ENCODE results near the gene SAP30BP. TPM values are rescaled to one million over a fixed set of nuclear protein-coding genes. Genes with fewer than 3 reads are reported as not detected.
A peak's percentile ranks its signal among the peaks of the same experiment; 100 is the strongest.

Gene SAP30BP
- polyA plus RNA-seq, 3 donors from 2014 or later: 71.5 to 94.2 (median 80.1) TPM

DNA sequence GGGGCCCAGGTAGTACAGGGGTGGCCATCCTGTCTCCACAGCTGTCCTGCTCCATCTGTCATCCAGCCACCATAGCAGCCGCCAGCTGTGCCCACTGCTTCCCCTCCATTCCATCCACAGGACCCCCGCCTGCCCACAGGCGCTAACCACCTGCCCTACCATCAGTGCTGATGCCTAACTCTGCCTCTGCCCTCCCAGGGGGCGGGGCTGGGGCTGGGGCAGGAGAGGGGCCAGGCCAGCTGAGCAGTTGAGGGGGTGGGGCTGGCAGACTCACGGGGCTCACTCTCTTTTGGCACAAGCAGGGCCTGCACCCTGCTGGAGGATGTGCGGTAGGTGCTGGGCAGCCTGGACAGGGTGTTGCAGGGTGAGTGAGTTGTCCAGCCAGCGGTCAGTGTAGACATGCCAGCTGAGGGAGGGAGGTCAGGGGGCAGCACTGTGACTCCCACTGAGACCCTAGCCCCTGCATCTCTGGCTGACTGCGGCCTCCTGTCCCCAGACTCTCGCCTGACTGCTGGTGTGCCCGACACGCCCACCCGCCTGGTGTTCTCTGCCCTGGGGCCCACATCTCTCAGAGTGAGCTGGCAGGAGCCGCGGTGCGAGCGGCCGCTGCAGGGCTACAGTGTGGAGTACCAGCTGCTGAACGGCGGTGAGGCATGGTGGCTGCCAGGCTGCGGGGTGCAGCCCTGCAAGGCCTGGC, 88.2 kb downstream of the SAP30BP start:
- H3K36me3 Mint-ChIP-seq: no peaks in the 10 kb centered on the region
- peaks cover 0 to 3% (median 1%) of the 10 kb centered on the region in 3 donors for H3K27me3 Mint-ChIP-seq (ENCODE audit: low read depth in 3 of 3)
- H3K9me3 Mint-ChIP-seq: no peaks in the 10 kb centered on the region
- H3K27ac Mint-ChIP-seq: peak overlapping the region in 1 of 6 donors; percentile 68
- H3K4me3 Mint-ChIP-seq: peak overlapping the region in 1 of 5 donors; percentile 82
- DNase-seq: no peak
- peaks cover 6 to 9% of the 10 kb centered on the region in 2 donors for H3K4me1 Mint-ChIP-seq

DNA sequence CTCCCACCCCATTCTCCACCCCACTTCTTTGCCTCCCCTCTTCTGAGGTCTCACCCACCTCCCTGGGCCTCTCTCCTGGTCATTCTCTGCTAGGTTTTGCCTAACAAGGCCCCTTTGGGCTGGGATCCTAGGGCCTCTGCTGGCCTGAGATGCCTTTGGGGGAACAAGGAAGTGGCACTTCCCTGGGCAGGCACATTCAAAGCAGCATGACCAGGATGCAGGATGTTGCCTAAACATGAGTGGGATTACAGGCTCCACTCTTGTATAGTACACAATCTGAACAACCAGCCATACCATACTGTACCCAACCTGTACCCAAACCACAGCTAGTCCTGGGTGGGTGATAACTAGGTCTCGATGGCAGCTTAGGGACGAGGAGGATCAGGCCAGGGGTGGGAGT, 88.9 kb downstream of the SAP30BP start:
- Mint-ChIP-seq H3K27ac (no peak overlapping the region), H3K4me3 (peak overlapping the region in 1 of 5 donors; percentile 4), H3K4me1 (peaks cover 6 to 9% of the 10 kb centered on the region in 2 donors), H3K27me3 (ENCODE audit: low read depth in 3 of 3) (peaks cover 0 to 3% (median 1%) of the 10 kb centered on the region in 3 donors), H3K9me3 (no peaks in the 10 kb centered on the region), H3K36me3 (no peaks in the 10 kb centered on the region)
- DNase-seq: no peak

DNA sequence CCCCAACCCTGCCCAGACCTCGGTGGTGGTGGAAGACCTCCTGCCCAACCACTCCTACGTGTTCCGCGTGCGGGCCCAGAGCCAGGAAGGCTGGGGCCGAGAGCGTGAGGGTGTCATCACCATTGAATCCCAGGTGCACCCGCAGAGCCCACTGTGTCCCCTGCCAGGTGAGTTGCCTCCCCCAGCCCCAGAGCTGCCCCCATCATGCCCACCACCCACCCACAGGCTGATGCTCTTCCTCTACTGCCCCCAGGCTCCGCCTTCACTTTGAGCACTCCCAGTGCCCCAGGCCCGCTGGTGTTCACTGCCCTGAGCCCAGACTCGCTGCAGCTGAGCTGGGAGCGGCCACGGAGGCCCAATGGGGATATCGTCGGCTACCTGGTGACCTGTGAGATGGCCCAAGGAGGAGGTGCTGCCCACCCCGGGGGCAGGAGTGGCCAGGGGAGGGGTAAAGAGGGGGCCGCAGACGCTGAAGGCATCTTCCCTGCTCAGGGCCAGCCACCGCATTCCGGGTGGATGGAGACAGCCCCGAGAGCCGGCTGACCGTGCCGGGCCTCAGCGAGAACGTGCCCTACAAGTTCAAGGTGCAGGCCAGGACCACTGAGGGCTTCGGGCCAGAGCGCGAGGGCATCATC, 89.4 kb downstream of the SAP30BP start:
- H3K4me3 Mint-ChIP-seq: no peak overlapping the region

DNA sequence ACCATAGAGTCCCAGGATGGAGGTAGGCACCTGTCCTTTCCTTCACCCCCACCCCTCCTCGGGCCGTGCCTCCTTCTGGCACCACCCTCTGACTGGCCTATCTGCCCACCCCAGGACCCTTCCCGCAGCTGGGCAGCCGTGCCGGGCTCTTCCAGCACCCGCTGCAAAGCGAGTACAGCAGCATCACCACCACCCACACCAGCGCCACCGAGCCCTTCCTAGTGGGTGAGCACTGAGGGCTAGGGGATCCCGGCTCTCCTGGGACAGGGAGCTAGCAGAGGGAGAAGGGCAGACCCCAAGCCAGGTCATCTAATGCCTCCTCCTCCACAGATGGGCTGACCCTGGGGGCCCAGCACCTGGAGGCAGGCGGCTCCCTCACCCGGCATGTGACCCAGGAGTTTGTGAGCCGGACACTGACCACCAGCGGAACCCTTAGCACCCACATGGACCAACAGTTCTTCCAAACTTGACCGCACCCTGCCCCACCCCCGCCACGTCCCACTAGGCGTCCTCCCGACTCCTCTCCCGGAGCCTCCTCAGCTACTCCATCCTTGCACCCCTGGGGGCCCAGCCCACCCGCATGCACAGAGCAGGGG, 90.0 kb downstream of the SAP30BP start:
- Mint-ChIP-seq H3K4me3 (no peak overlapping the region), H3K36me3 (no peaks in the 10 kb centered on the region), H3K27ac (no peak overlapping the region), H3K27me3 (ENCODE audit: low read depth in 3 of 3) (no peaks in the 10 kb centered on the region), H3K9me3 (no peaks in the 10 kb centered on the region), H3K4me1 (peaks cover 6 to 9% of the 10 kb centered on the region in 2 donors)
- DNase-seq: no peak

More for the DNA sequence above, 89.4 kb downstream of the SAP30BP start:
- no peaks in the 10 kb centered on the region for H3K27me3 Mint-ChIP-seq (ENCODE audit: low read depth in 3 of 3)
- DNase-seq: no peak
- peaks cover 6 to 9% of the 10 kb centered on the region in 2 donors for H3K4me1 Mint-ChIP-seq
- no peaks in the 10 kb centered on the region for H3K36me3 Mint-ChIP-seq
- no peak overlapping the region for H3K27ac Mint-ChIP-seq
- no peaks in the 10 kb centered on the region for H3K9me3 Mint-ChIP-seq

Other genes starting within 250 kb of the SAP30BP start
- gene TMEM94, start 210.7 kb upstream of the SAP30BP start, polyA plus RNA-seq: 10 to 100 TPM in 1 of 3 donors, 1 to 10 TPM in 2; 3.2 to 21.9 (median 9.3) TPM
- gene CASKIN2, start 151.8 kb upstream of the SAP30BP start, polyA plus RNA-seq: not detected
- 100 to 1,000 TPM; 205 to 238 (median 209) TPM for gene TSEN54, start 150.8 kb upstream of the SAP30BP start, polyA plus RNA-seq
- gene LLGL2, start 141.6 kb upstream of the SAP30BP start, polyA plus RNA-seq: 100 to 1,000 TPM in 1 of 3 donors, 10 to 100 TPM in 2; 81.2 to 137 (median 84.4) TPM
- gene MYO15B, start 79.5 kb upstream of the SAP30BP start, polyA plus RNA-seq: 1 to 10 TPM in 2 of 3 donors, under 1 TPM in 1; 0.76 to 3.0 (median 2.6) TPM
- 1 to 10 TPM in 1 of 3 donors, not detected in 2; 1.1 TPM for gene SMIM5, start 33.9 kb upstream of the SAP30BP start, polyA plus RNA-seq
- gene RECQL5, start 184 bp upstream of the SAP30BP start, polyA plus RNA-seq: 10 to 100 TPM in 2 of 3 donors, 1 to 10 TPM in 1; 7.0 to 18.1 (median 15.5) TPM
- gene ITGB4, start 54.1 kb downstream of the SAP30BP start, polyA plus RNA-seq: under 1 TPM in 1 of 3 donors, not detected in 2; 0.24 TPM
- 10 to 100 TPM; 25.1 to 86.7 (median 30.7) TPM for gene GALK1, start 97.9 kb downstream of the SAP30BP start, polyA plus RNA-seq
- gene UNK, start 117.5 kb downstream of the SAP30BP start, polyA plus RNA-seq: 10 to 100 TPM; 26.0 to 48.4 (median 34.4) TPM
- gene UNC13D, start 177.1 kb downstream of the SAP30BP start, polyA plus RNA-seq: 100 to 1,000 TPM in 1 of 3 donors, 10 to 100 TPM in 2; 53.1 to 124 (median 57.5) TPM
- 10 to 100 TPM; 51.2 to 85.8 (median 69.1) TPM for gene WBP2, start 188.0 kb downstream of the SAP30BP start, polyA plus RNA-seq
- 1 to 10 TPM; 3.2 to 4.0 (median 3.9) TPM for gene TRIM47, start 211.2 kb downstream of the SAP30BP start, polyA plus RNA-seq
- 10 to 100 TPM in 2 of 3 donors, 1 to 10 TPM in 1; 5.4 to 27.1 (median 18.7) TPM for gene TRIM65, start 229.6 kb downstream of the SAP30BP start, polyA plus RNA-seq
- 10 to 100 TPM; 55.9 to 67.5 (median 64.0) TPM for gene MRPL38, start 237.5 kb downstream of the SAP30BP start, polyA plus RNA-seq

Data from immature natural killer cell (primary cell).